ENCODE results near the gene AKT3. TPM values are rescaled to one million over a fixed set of nuclear protein-coding genes. Genes with fewer than 3 reads are reported as not detected.

The AKT3 gene
- total RNA-seq, 1 experiment from 2014 or later, result 31.9 TPM

DNA sequence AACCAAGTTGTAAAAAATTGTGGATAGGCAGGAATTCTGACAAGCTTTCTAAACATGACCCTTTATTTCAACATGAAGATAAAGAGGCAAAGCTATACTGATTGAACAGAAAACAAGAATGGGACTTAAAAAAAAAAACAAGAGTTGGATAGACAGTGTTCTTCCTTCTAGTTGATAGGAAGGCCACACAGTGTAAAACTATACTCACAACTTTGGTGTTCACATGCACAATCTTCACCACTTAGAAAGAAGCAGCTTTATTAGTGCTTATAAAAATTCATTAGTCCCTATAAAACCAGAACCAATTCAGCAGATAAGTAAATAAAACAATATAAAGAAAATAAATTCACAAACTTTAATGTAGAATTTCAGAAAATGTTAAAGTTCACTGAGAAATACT lies 101.8 kb downstream of the AKT3 start:
- Mint-ChIP-seq H3K4me3 (ENCODE audit: unreplicated experiment) (no peak overlapping the region), H3K36me3 (ENCODE audit: insufficient read depth, unreplicated experiment) (no peaks in the 10 kb centered on the region), H3K9me3 (ENCODE audit: unreplicated experiment) (no peaks in the 10 kb centered on the region), H3K4me1 (ENCODE audit: insufficient read depth, unreplicated experiment) (no peaks in the 10 kb centered on the region), H3K27me3 (ENCODE audit: insufficient read depth, unreplicated experiment) (no peaks in the 10 kb centered on the region), H3K27ac (ENCODE audit: low read depth, unreplicated experiment) (no peak overlapping the region)
- ChIA-PET CTCF (interaction anchor here (0.6 to 3.4 kb wide), 34 partner anchors 8 to 524 kb away, joined by 3 to 57 read pairs (median 4); no protein-coding TSS in a partner anchor), POLR2A (interaction anchor here (0.6 to 1.2 kb wide), 5 partner anchors 13 to 310 kb away, joined by 3 to 4 read pairs (median 4); no protein-coding TSS in a partner anchor)
- BruUV-seq (replicated peaks), result no TSS peak
- no peak for DNase-seq (ENCODE audit: unreplicated experiment)
- TF ChIP-seq, protein P1, sequence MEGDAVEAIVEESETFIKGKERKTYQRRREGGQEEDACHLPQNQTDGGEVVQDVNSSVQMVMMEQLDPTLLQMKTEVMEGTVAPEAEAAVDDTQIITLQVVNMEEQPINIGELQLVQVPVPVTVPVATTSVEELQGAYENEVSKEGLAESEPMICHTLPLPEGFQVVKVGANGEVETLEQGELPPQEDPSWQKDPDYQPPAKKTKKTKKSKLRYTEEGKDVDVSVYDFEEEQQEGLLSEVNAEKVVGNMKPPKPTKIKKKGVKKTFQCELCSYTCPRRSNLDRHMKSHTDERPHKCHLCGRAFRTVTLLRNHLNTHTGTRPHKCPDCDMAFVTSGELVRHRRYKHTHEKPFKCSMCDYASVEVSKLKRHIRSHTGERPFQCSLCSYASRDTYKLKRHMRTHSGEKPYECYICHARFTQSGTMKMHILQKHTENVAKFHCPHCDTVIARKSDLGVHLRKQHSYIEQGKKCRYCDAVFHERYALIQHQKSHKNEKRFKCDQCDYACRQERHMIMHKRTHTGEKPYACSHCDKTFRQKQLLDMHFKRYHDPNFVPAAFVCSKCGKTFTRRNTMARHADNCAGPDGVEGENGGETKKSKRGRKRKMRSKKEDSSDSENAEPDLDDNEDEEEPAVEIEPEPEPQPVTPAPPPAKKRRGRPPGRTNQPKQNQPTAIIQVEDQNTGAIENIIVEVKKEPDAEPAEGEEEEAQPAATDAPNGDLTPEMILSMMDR (IDR thresholded peaks at IDR 0.05; ENCODE audit: unreplicated experiment), result no peak
- intact Hi-C loops (cut with micrococcal nuclease), result loop anchor here (1.0 to 10.0 kb wide), 5 partner anchors 39 to 551 kb away; no protein-coding TSS in a partner anchor

GRCh38 chr1:243746751-243747150 lies 103.3 kb downstream of the AKT3 start:
- Mint-ChIP-seq H3K36me3 (ENCODE audit: insufficient read depth, unreplicated experiment) (no peaks in the 10 kb centered on the region), H3K4me3 (ENCODE audit: unreplicated experiment) (no peak overlapping the region), H3K9me3 (ENCODE audit: unreplicated experiment) (no peaks in the 10 kb centered on the region), H3K27me3 (ENCODE audit: insufficient read depth, unreplicated experiment) (no peaks in the 10 kb centered on the region), H3K27ac (ENCODE audit: low read depth, unreplicated experiment) (no peak overlapping the region), H3K4me1 (ENCODE audit: insufficient read depth, unreplicated experiment) (peaks cover 6% of the 10 kb centered on the region)
- CTCF ChIA-PET, result interaction anchor here (0.6 to 2.3 kb wide), 8 partner anchors 8 to 1757 kb away, joined by 3 to 6 read pairs (median 3); no protein-coding TSS in a partner anchor
- intact Hi-C loops (cut with micrococcal nuclease), result loop anchor here (10.0 kb wide), 1 partner anchor 208 kb away; no protein-coding TSS in a partner anchor
- TF ChIP-seq, protein P1 (IDR thresholded peaks at IDR 0.05; ENCODE audit: unreplicated experiment), result no peak
- no peak for DNase-seq (ENCODE audit: unreplicated experiment)
- BruUV-seq (replicated peaks), result no TSS peak
- POLR2A ChIA-PET, result interaction anchor here (0.6 kb wide), 1 partner anchor 556 kb away, joined by 3 read pairs; no protein-coding TSS in a partner anchor

DNA sequence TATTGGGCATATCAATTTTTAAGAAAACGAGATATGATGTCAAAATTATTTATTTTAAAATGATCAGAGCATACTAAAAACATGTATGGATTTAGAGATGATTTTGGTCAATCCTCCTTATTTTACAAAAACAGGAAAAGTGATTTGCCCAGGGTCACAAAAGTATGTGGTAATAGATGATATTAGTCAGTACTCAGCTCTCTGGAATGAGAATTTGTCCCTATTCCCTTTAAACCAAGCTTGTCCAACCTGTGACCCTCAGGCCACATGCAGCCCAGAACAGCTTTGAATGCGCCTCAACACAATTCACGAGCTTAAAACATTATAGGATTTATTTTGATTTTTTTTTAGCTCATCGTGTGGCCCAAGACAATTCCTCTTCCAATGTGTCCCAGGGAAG lies 104.7 kb downstream of the AKT3 start:
- no peaks in the 10 kb centered on the region for H3K27me3 Mint-ChIP-seq (ENCODE audit: insufficient read depth, unreplicated experiment)
- no TSS peak for BruUV-seq (replicated peaks)
- peaks cover 6% of the 10 kb centered on the region for H3K4me1 Mint-ChIP-seq (ENCODE audit: insufficient read depth, unreplicated experiment)
- intact Hi-C loops (cut with micrococcal nuclease), result loop anchor here (10.0 kb wide), 1 partner anchor 209 kb away; no protein-coding TSS in a partner anchor
- no peaks in the 10 kb centered on the region for H3K9me3 Mint-ChIP-seq (ENCODE audit: unreplicated experiment)
- TF ChIP-seq, protein P1 (IDR thresholded peaks at IDR 0.05; ENCODE audit: unreplicated experiment), result no peak
- ChIA-PET POLR2A (interaction anchor here (0.6 to 1.6 kb wide), 7 partner anchors 11 to 577 kb away, joined by 3 to 5 read pairs (median 3); no protein-coding TSS in a partner anchor), CTCF (interaction anchor here (0.7 to 2.3 kb wide), 10 partner anchors 9 to 539 kb away, joined by 3 to 6 read pairs (median 4); no protein-coding TSS in a partner anchor)
- H3K36me3 Mint-ChIP-seq (ENCODE audit: insufficient read depth, unreplicated experiment), result no peaks in the 10 kb centered on the region
- no peak overlapping the region for H3K27ac Mint-ChIP-seq (ENCODE audit: low read depth, unreplicated experiment)
- peak; percentile 40 for DNase-seq (ENCODE audit: unreplicated experiment)
- H3K4me3 Mint-ChIP-seq (ENCODE audit: unreplicated experiment), result no peak overlapping the region

DNA sequence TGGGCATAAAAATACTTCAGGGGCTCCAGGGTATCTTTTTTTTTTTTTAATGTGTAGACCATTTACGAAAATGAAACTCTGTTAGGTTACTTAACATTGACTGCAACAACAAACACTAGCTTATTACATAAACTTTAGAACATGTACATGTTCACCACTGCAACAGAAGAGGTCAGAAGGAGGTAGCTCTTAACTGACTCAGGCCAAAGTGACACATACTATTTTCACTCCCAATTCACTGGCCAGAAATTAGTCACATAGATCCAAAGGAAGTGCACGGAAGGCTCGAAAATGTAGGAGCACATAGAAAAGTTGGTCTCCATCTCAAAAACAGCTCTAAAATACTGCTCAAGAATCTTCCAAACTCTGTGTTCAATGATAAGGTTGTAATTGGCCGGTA lies 107.2 kb downstream of the AKT3 start:
- POLR2A ChIA-PET, result interaction anchor here (0.7 kb wide), 1 partner anchor 226 kb away, joined by 3 read pairs; no protein-coding TSS in a partner anchor
- H3K4me3 Mint-ChIP-seq (ENCODE audit: unreplicated experiment), result no peak overlapping the region
- CTCF ChIA-PET, result interaction anchor here (0.7 to 1.0 kb wide), 4 partner anchors 9 to 835 kb away, joined by 3 to 4 read pairs (median 3); no protein-coding TSS in a partner anchor
- TF ChIP-seq, protein P1 (IDR thresholded peaks at IDR 0.05; ENCODE audit: unreplicated experiment), result no peak
- no peaks in the 10 kb centered on the region for H3K9me3 Mint-ChIP-seq (ENCODE audit: unreplicated experiment)
- peaks cover 6% of the 10 kb centered on the region for H3K4me1 Mint-ChIP-seq (ENCODE audit: insufficient read depth, unreplicated experiment)
- BruUV-seq (replicated peaks), result no TSS peak
- no peak overlapping the region for H3K27ac Mint-ChIP-seq (ENCODE audit: low read depth, unreplicated experiment)
- intact Hi-C loops (cut with micrococcal nuclease), result loop anchor here (10.0 kb wide), 1 partner anchor 212 kb away; no protein-coding TSS in a partner anchor
- no peaks in the 10 kb centered on the region for H3K36me3 Mint-ChIP-seq (ENCODE audit: insufficient read depth, unreplicated experiment)
- no peaks in the 10 kb centered on the region for H3K27me3 Mint-ChIP-seq (ENCODE audit: insufficient read depth, unreplicated experiment)
- peak; percentile 51 for DNase-seq (ENCODE audit: unreplicated experiment)

Measured in MCF 10A (cell line).